Stomach (tissue), 4 donors: ENCODE results near the gene POGLUT2.

Source experiments
- CTCF ChIP-seq, 7 experiments: fragments of 450-650 bp in 4 of 7; fragments of 200-600 bp in 3 of 7; sonication (generic) in 3 of 7; IDR thresholded peaks; one replicate each; pipeline ENCODE4 v1.5.1; 2016 to 2019; ENCODE audit warnings: antibody characterized with exemption in 7 of 7, control low read depth in 2 of 7, mild to moderate bottlenecking in 1 of 7
- EP300 ChIP-seq: sonication (generic); formaldehyde crosslinking; IDR thresholded peaks from one replicate; pipeline ENCODE4 v1.6.1; 2017; ENCODE audit warnings: antibody characterized with exemption
- POLR2AphosphoS5 ChIP-seq, 3 donors: sonication (generic); formaldehyde crosslinking; IDR thresholded peaks; one replicate each; pipeline ENCODE4 v1.6.1; 2016; ENCODE audit warnings: antibody characterized with exemption in 3 of 3

GRCh38 chr13:102825921-102826706 is 27.3 kb upstream of the POGLUT2 start:
- TF ChIP-seq CTCF (IDR thresholded peaks at IDR 0.05) (no peak), EP300 (no peak), POLR2AphosphoS5 (IDR thresholded peaks at IDR 0.05) (no peak)
